Caco-2 (cell line): ENCODE results near the gene GLI3. TPM values are rescaled to one million over a fixed set of nuclear protein-coding genes. Genes with fewer than 3 reads are reported as not detected.

Experiments used
- BruUV-seq: library from RNA; stranded (reverse); fragments of 400-500 nt; replicated peaks from 2 replicates; lab custom pipeline; 2021; lab: Mats Ljungman, UMichigan
- CTCF ChIA-PET: fragments of 300-600 bp; sonication (Branson Sonifier 250); formaldehyde crosslinking; loops from one replicate; lab custom pipeline; 2022; ENCODE audit warnings: antibody characterized with exemption; lab: Charles Lee
- POLR2A ChIA-PET: fragments of 300-600 bp; sonication (Branson Sonifier 250); formaldehyde crosslinking; loops from one replicate; lab custom pipeline; 2022; ENCODE audit warnings: antibody characterized with exemption; lab: Charles Lee
- DNase-seq, 2 experiments: peaks; one replicate each; pipeline versions ENCODE4 v3.0.0 to v3.0.0-alpha.2; 2020 to 2022
- H3K27me3 ChIP-seq: replicated peaks from 2 replicates; pipeline ENCODE4 v1.6.0; 2011; ENCODE audit warnings: low read length; ENCODE audit not compliant: control insufficient read depth, insufficient read depth
- H3K36me3 ChIP-seq: 2 replicates; pipeline ENCODE4 v1.5.1; 2011; ENCODE audit warnings: low read length; ENCODE audit not compliant: control insufficient read depth, insufficient read depth
- H3K4me1 ChIP-seq: fragments of 250-450 bp; sonication (Bioruptor Pico); 2 replicates; pipeline ENCODE4 v1.5.1; 2020; ENCODE audit warnings: mild to moderate bottlenecking
- H3K4me3 ChIP-seq: 2 replicates; pipeline ENCODE4 v1.5.1; 2011; ENCODE audit warnings: low read depth, mild to moderate bottlenecking, control low read depth, low read length
- H3K9me3 ChIP-seq: fragments of 250-450 bp; sonication (Bioruptor Pico); 2 replicates; pipeline ENCODE4 v1.5.1; 2020; ENCODE audit warnings: mild to moderate bottlenecking, moderate library complexity
- H3K27ac Mint-ChIP-seq: one replicate; pipeline ENCODE4 v1.8.0; 2022; ENCODE audit warnings: mixed read lengths; ENCODE audit not compliant: unreplicated experiment
- H3K27me3 Mint-ChIP-seq: one replicate; pipeline ENCODE4 v1.8.0; 2022; ENCODE audit warnings: mixed read lengths; ENCODE audit not compliant: insufficient read depth, unreplicated experiment
- H3K36me3 Mint-ChIP-seq: one replicate; pipeline ENCODE4 v1.8.0; 2022; ENCODE audit warnings: mild to moderate bottlenecking, mixed read lengths; ENCODE audit not compliant: insufficient read depth, unreplicated experiment
- H3K4me1 Mint-ChIP-seq: one replicate; pipeline ENCODE4 v1.8.0; 2022; ENCODE audit warnings: low read depth, mixed read lengths; ENCODE audit not compliant: unreplicated experiment
- H3K4me3 Mint-ChIP-seq: one replicate; pipeline ENCODE4 v1.8.0; 2022; ENCODE audit warnings: mild to moderate bottlenecking, moderate library complexity, mixed read lengths; ENCODE audit not compliant: unreplicated experiment
- H3K9me3 Mint-ChIP-seq: one replicate; pipeline ENCODE4 v1.8.0; 2022; ENCODE audit warnings: mixed read lengths; ENCODE audit not compliant: unreplicated experiment
- intact Hi-C: fragments of 100-400 bp; cut with micrococcal nuclease; formaldehyde crosslinking; loops from one replicate; pipeline ENCODE4 v1.10.0; 2022; ENCODE audit not compliant: unreplicated experiment
- total RNA-seq: library from RNA; stranded (reverse); gene quantifications from 2 replicates; pipeline ENCODE4 v1.2.3, GENCODE V29; 2022
- TF ChIP-seq, protein P1 (sequence below), 2 experiments: fragments of 200-600 bp in 1 of 2; IDR thresholded peaks; 1 replicate in 1 of 2; 2 replicates in 1 of 2; pipeline versions ENCODE4 v1.5.1 to v1.8.0; 2011 to 2022; ENCODE audit warnings: antibody characterized with exemption in 1 of 2, control low read depth in 1 of 2, inconsistent platforms in 1 of 2, low read depth in 1 of 2, low read length in 1 of 2, mild to moderate bottlenecking in 1 of 2, moderate library complexity in 1 of 2; ENCODE audit not compliant: insufficient read depth in 1 of 2, severe bottlenecking in 1 of 2, unreplicated experiment in 1 of 2

Gene GLI3
- total RNA-seq, 1 experiment from 2014 or later, result 1.00 TPM

DNA sequence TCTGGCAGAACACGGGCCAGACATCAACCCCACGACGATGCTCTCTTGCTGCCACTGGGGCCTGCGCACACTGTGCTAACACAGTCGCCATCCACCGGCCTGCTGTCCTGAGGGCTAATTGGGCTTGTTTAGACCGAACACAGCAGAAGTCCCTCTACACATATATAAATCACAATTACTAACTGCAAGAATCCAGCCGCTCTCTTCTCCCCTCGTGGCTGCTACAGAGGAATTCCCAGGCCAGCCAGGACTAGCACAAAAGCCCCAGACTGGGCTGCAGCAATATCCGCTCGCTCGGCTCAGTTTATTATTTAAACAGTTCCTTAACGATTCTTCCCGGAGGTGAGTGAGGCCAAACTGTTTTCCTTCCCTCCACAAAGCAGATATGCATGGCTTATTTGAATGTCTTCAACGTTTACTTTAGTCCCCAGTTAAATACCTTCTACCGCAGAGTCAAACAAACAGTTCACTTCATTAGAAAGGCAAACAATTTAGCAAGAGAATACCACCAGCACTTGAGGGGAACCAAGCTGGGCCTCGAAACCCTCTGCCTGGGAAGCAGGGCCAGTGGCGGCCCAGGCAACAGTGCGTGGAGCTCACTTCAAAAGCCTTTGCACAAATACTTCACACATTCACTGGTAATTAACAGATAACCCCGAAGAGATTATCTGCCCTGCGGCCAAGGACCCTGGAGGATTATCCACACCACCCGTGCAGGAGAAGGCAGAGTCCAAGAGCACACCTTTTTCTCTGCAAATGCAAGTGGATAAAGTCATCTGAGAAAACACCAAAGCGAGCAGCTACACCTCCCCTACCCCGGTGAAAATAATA, 145.3 kb downstream of the GLI3 start:
- POLR2A ChIA-PET, result interaction anchor here (0.5 to 0.6 kb wide), 2 partner anchors 11 to 148 kb away, joined by 3 read pairs; no protein-coding TSS in a partner anchor
- CTCF ChIA-PET, result interaction anchor here (0.6 kb wide), 1 partner anchor 148 kb away, joined by 3 read pairs; no protein-coding TSS in a partner anchor
- DNase-seq, result peak; percentile 21 to 71

DNA sequence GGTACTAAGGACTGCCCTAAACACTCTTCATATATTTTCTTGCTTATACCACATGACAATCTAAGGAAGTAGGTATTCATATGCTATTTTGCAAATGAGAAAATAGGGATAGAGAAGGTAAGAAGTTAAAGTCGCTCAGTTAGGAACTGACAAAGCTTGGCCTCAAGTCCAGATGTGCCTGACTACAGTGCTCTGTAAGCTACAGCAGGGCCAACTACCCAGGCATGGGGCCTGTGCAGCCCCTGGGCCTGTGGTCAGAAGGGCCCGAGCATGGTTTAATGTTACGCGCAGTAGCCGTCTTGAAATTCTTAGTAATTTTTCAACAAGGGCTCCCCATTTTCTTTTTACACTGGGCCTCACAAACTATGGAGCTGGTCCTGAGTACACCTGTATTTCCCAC, 146.2 kb downstream of the GLI3 start:
- CTCF ChIA-PET, result no interaction called here
- BruUV-seq, result no TSS peak
- no peak overlapping the region for H3K27ac Mint-ChIP-seq

More for the DNA sequence above, 145.3 kb downstream of the GLI3 start:
- Mint-ChIP-seq H3K27ac (no peak overlapping the region), H3K27me3 (peaks cover 5% of the 10 kb centered on the region), H3K4me3 (peak overlapping the region; percentile 31), H3K9me3 (peaks cover 5% of the 10 kb centered on the region), H3K36me3 (peaks cover 5% of the 10 kb centered on the region), H3K4me1 (peaks cover 8% of the 10 kb centered on the region)
- no peak overlapping the region for H3K4me3 ChIP-seq
- H3K27me3 ChIP-seq, result no peaks in the 10 kb centered on the region; the same call in none of the 2 replicates
- H3K9me3 ChIP-seq, result no peaks in the 10 kb centered on the region
- intact Hi-C loops, result loop anchor here (5.0 kb wide), 1 partner anchor 149 kb away; no protein-coding TSS in a partner anchor
- BruUV-seq, result no TSS peak
- TF ChIP-seq, protein P1, sequence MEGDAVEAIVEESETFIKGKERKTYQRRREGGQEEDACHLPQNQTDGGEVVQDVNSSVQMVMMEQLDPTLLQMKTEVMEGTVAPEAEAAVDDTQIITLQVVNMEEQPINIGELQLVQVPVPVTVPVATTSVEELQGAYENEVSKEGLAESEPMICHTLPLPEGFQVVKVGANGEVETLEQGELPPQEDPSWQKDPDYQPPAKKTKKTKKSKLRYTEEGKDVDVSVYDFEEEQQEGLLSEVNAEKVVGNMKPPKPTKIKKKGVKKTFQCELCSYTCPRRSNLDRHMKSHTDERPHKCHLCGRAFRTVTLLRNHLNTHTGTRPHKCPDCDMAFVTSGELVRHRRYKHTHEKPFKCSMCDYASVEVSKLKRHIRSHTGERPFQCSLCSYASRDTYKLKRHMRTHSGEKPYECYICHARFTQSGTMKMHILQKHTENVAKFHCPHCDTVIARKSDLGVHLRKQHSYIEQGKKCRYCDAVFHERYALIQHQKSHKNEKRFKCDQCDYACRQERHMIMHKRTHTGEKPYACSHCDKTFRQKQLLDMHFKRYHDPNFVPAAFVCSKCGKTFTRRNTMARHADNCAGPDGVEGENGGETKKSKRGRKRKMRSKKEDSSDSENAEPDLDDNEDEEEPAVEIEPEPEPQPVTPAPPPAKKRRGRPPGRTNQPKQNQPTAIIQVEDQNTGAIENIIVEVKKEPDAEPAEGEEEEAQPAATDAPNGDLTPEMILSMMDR (IDR thresholded peaks at IDR 0.05; ENCODE audit: insufficient read depth in 1 of 2, low read depth in 1 of 2, low read length in 1 of 2, severe bottlenecking in 1 of 2, unreplicated experiment in 1 of 2), result no peak
- no peaks in the 10 kb centered on the region for H3K36me3 ChIP-seq
- peaks cover 14% of the 10 kb centered on the region for H3K4me1 ChIP-seq

DNA sequence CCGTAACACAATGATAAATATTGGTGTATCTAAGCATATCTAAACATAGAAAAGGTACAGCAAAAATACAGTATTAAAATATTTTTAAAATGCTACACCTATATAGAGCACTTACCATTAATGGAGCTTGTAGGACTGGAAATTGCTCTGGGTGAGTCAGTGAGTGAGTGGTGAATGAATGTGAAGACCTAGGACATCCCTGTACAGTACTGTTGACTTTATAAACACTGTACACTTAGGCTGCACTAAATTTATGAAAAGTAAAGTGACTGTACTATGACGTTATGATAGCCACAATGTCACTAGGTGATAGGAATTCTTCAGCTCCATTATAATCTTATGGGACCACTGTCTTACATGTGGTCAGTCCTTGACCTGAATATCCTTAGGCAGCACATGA, 147.0 kb downstream of the GLI3 start:
- Histone ChIP-seq H3K27me3 (no peaks in the 10 kb centered on the region; the same call in 1 of the 2 replicates), H3K4me1 (peaks cover 14% of the 10 kb centered on the region), H3K9me3 (no peaks in the 10 kb centered on the region), H3K36me3 (no peaks in the 10 kb centered on the region), H3K4me3 (no peak overlapping the region)
- no TSS peak for BruUV-seq
- TF ChIP-seq, protein P1 (IDR thresholded peaks at IDR 0.05; ENCODE audit: insufficient read depth in 1 of 2, low read depth in 1 of 2, low read length in 1 of 2, severe bottlenecking in 1 of 2, unreplicated experiment in 1 of 2), result no peak
- Mint-ChIP-seq H3K27ac (no peak overlapping the region), H3K4me3 (no peak overlapping the region), H3K27me3 (no peaks in the 10 kb centered on the region), H3K9me3 (peaks cover 2% of the 10 kb centered on the region), H3K4me1 (peaks cover 8% of the 10 kb centered on the region), H3K36me3 (peaks cover 5% of the 10 kb centered on the region)
- ChIA-PET CTCF (no interaction called here), POLR2A (no interaction called here)
- intact Hi-C loops, result loop anchor here (5.0 kb wide), 1 partner anchor 148 kb away; no protein-coding TSS in a partner anchor
- DNase-seq, result no peak

More for the DNA sequence above, 146.2 kb downstream of the GLI3 start:
- no peak for DNase-seq
- intact Hi-C loops, result loop anchor here (5.0 kb wide), 1 partner anchor 149 kb away; no protein-coding TSS in a partner anchor
- Histone ChIP-seq H3K4me3 (no peak overlapping the region), H3K4me1 (peaks cover 14% of the 10 kb centered on the region), H3K27me3 (no peaks in the 10 kb centered on the region; the same call in 1 of the 2 replicates), H3K9me3 (no peaks in the 10 kb centered on the region), H3K36me3 (no peaks in the 10 kb centered on the region)
- H3K9me3 Mint-ChIP-seq, result peaks cover 5% of the 10 kb centered on the region
- no peak overlapping the region for H3K4me3 Mint-ChIP-seq
- POLR2A ChIA-PET, result no interaction called here
- H3K4me1 Mint-ChIP-seq, result peaks cover 8% of the 10 kb centered on the region
- peaks cover 5% of the 10 kb centered on the region for H3K36me3 Mint-ChIP-seq
- TF ChIP-seq, protein P1 (IDR thresholded peaks at IDR 0.05; ENCODE audit: insufficient read depth in 1 of 2, low read depth in 1 of 2, low read length in 1 of 2, severe bottlenecking in 1 of 2, unreplicated experiment in 1 of 2), result no peak
- peaks cover 5% of the 10 kb centered on the region for H3K27me3 Mint-ChIP-seq
